Endothelial cell of umbilical vein (primary cell): Measurements from ENCODE around the gene MBNL2. TPM values are rescaled to one million over a fixed set of nuclear protein-coding genes. Genes with fewer than 3 reads are reported as not detected.
A peak's percentile ranks its signal among the peaks of the same experiment; 100 is the strongest.

Experiments
- BruUV-seq: library from RNA; stranded (reverse); fragments of 400-500 nt; replicated peaks from 2 replicates; lab custom pipeline; 2021; lab: Mats Ljungman, UMichigan
- CTCF ChIA-PET: fragments of 300-600, 350-600 bp; sonication (Branson Sonifier 250); formaldehyde crosslinking; loops from one replicate; lab custom pipeline; 2021; ENCODE audit warnings: antibody characterized with exemption, inconsistent platforms; lab: Charles Lee
- POLR2A ChIA-PET: fragments of 300-600, 350-600 bp; sonication (Branson Sonifier 250); formaldehyde crosslinking; loops from one replicate; lab custom pipeline; 2021; ENCODE audit warnings: antibody characterized with exemption, inconsistent platforms; lab: Charles Lee
- DNase-seq: peaks from one replicate; pipeline ENCODE4 v3.0.0-alpha.2; 2011; ENCODE audit warnings: low read depth, low spot score
- FAIRE-seq: peaks from 2 replicates; lab custom pipeline; 2011; peaks lifted over from hg19 to GRCh38; lab: Jason Lieb, UNC
- H2AFZ ChIP-seq: 2 replicates; pipeline ENCODE4 v1.6.0; 2012; ENCODE audit warnings: low read depth, low read length, control low read depth, inconsistent platforms
- H3K27ac ChIP-seq: 2 replicates; pipeline ENCODE4 v1.5.1; 2011; ENCODE audit warnings: low read depth, mild to moderate bottlenecking, control low read depth, low read length, moderate library complexity; ENCODE audit not compliant: insufficient read depth
- H3K27me3 ChIP-seq, 2 experiments: 2 replicates each; pipeline versions ENCODE4 v1.6.0 to v1.6.1; 2011; ENCODE audit warnings: low read length in 2 of 2, mixed read lengths in 1 of 2; ENCODE audit not compliant: control insufficient read depth in 2 of 2, insufficient read depth in 2 of 2
- H3K36me3 ChIP-seq, 2 experiments: 2 replicates in 1 of 2; 3 replicates in 1 of 2; pipeline ENCODE4 v1.5.1; 2011; ENCODE audit warnings: low read length in 2 of 2, mild to moderate bottlenecking in 1 of 2, moderate library complexity in 1 of 2; ENCODE audit not compliant: control insufficient read depth in 2 of 2, insufficient read depth in 2 of 2; ENCODE audit errors: extremely low read depth in 1 of 2
- H3K4me1 ChIP-seq: 3 replicates; pipeline ENCODE4 v1.5.1; 2011; ENCODE audit warnings: mild to moderate bottlenecking, low read length; ENCODE audit not compliant: control insufficient read depth, insufficient read depth; ENCODE audit errors: extremely low read depth
- H3K4me2 ChIP-seq: 2 replicates; pipeline ENCODE4 v1.6.1; 2011; ENCODE audit warnings: low read length, control low read depth, mixed read lengths; ENCODE audit not compliant: insufficient read depth
- H3K4me3 ChIP-seq, 3 experiments: fragments of 200-600 bp in 1 of 3; sonication (generic), shearing (Covaris generic) in 1 of 3; replicated peaks in 1 of 3; 2 replicates each; pipeline ENCODE4 v1.5.1; 2011 to 2016; ENCODE audit warnings: control low read depth in 3 of 3, low read length in 3 of 3, mild to moderate bottlenecking in 2 of 3, inconsistent platforms in 1 of 3, low read depth in 1 of 3, moderate library complexity in 1 of 3; ENCODE audit not compliant: insufficient read depth in 1 of 3
- H3K79me2 ChIP-seq: 2 replicates; pipeline ENCODE4 v1.6.0; 2012; ENCODE audit warnings: low read length, inconsistent platforms; ENCODE audit not compliant: control insufficient read depth, insufficient read depth
- H3K9ac ChIP-seq: replicated peaks from 2 replicates; pipeline ENCODE3; 2011; ENCODE audit warnings: low read length, control low read depth; ENCODE audit not compliant: insufficient read depth; ENCODE audit errors: extremely low read depth
- H3K9me1 ChIP-seq: replicated peaks from 3 replicates; pipeline ENCODE4 v1.6.0; 2011; ENCODE audit warnings: mild to moderate bottlenecking, low read length; ENCODE audit not compliant: control insufficient read depth, insufficient read depth; ENCODE audit errors: extremely low read depth
- H3K9me3 ChIP-seq: replicated peaks from 2 replicates; pipeline ENCODE4 v1.5.1; 2012; ENCODE audit warnings: low read length, inconsistent platforms; ENCODE audit not compliant: control insufficient read depth, insufficient read depth
- H4K20me1 ChIP-seq: replicated peaks from 2 replicates; pipeline ENCODE3; 2011; ENCODE audit warnings: mild to moderate bottlenecking, low read length; ENCODE audit not compliant: control insufficient read depth, insufficient read depth; ENCODE audit errors: extremely low read depth
- FOS ChIP-seq: IDR thresholded peaks from 2 replicates; pipeline ENCODE4 v1.6.1; 2011; ENCODE audit warnings: mild to moderate bottlenecking, low read length, moderate library complexity, borderline replicate concordance; ENCODE audit not compliant: insufficient read depth
- MYC ChIP-seq: IDR thresholded peaks from one replicate; pipeline ENCODE4 v1.6.1; 2011; ENCODE audit warnings: mild to moderate bottlenecking, low read depth, low read length
- dilution Hi-C: fragments of 300-500 bp; cut with MboI; formaldehyde crosslinking; loops from one replicate; pipeline ENCODE4 v1.15.0; 2019; ENCODE audit warnings: low sequenced_read_pairs; ENCODE audit not compliant: extremely low pct_ligation_motif_present
- intact Hi-C: fragments of 100-400 bp; cut with micrococcal nuclease; formaldehyde crosslinking; loops from one replicate; pipeline ENCODE4 v1.10.0; 2022
- polyA plus RNA-seq, 4 experiments: library from polyadenylated mRNA; depleted of rRNA in 3 of 4; stranded (reverse) in 3 of 4; unstranded in 1 of 4; fragments of >200 nt; gene quantifications; 2 replicates each; pipeline versions ENCODE4 v1.2.1 to v1.2.3, GENCODE V29; 2011 to 2012; ENCODE audit warnings: missing spikeins in 1 of 4
- total RNA-seq: library from RNA; stranded (reverse); gene quantifications from 2 replicates; pipeline ENCODE4 v1.2.3, GENCODE V29; 2021
- TF ChIP-seq, protein P1 (sequence below), 2 donors: IDR thresholded peaks; 1 replicate in 1 of 2; 2 replicates in 1 of 2; pipeline ENCODE4 v1.5.1; 2011; ENCODE audit warnings: low read length in 2 of 2, mild to moderate bottlenecking in 2 of 2, moderate library complexity in 2 of 2, control low read depth in 1 of 2, inconsistent platforms in 1 of 2, low read depth in 1 of 2; ENCODE audit not compliant: insufficient read depth in 1 of 2; ENCODE audit errors: extremely low read depth in 1 of 2

The MBNL2 gene
- total and polyA plus RNA-seq, 2 donors (not counting 3 experiments of a cell fraction or from before 2014, with no cell fraction given), result 32.9 to 76.5 TPM

DNA sequence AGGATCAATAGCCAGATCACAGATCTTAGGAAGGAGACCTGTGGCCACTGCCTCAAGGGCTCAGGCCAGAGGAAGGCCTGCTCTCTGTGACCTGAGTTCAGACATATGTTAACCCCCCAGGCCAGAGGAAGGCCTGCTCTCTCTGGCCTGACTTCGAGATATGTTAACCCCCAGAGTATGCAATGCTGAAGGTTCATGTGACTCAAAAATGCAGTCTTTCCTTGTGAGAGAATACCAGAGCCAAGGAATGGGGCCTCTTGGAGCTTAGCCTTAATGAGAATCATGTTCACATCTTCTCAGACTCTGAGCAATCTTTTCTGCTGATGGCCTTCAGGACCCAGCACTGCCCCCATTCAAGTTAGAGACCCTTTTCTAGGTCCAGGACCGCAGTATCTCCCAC lies 36.7 kb downstream of the MBNL2 start:
- H2AFZ ChIP-seq, result no peak overlapping the region
- peaks cover 69% of the 10 kb centered on the region for H3K79me2 ChIP-seq
- H4K20me1 ChIP-seq, result no peaks in the 10 kb centered on the region
- H3K27ac ChIP-seq, result peak overlapping the region; percentile 98
- TF ChIP-seq, protein P1, sequence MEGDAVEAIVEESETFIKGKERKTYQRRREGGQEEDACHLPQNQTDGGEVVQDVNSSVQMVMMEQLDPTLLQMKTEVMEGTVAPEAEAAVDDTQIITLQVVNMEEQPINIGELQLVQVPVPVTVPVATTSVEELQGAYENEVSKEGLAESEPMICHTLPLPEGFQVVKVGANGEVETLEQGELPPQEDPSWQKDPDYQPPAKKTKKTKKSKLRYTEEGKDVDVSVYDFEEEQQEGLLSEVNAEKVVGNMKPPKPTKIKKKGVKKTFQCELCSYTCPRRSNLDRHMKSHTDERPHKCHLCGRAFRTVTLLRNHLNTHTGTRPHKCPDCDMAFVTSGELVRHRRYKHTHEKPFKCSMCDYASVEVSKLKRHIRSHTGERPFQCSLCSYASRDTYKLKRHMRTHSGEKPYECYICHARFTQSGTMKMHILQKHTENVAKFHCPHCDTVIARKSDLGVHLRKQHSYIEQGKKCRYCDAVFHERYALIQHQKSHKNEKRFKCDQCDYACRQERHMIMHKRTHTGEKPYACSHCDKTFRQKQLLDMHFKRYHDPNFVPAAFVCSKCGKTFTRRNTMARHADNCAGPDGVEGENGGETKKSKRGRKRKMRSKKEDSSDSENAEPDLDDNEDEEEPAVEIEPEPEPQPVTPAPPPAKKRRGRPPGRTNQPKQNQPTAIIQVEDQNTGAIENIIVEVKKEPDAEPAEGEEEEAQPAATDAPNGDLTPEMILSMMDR (IDR thresholded peaks at IDR 0.05; ENCODE audit: extremely low read depth in 1 of 2, insufficient read depth in 1 of 2, low read depth in 1 of 2, low read length in 2 of 2), result no peak
- FAIRE-seq (no peak), DNase-seq (no peak)
- BruUV-seq, result no TSS peak
- no peak overlapping the region for H3K4me3 ChIP-seq
- H3K27me3 ChIP-seq, result no peaks in the 10 kb centered on the region
- ChIA-PET CTCF (interaction anchor here (1.2 to 2.6 kb wide), 2 partner anchors 14 to 149 kb away, joined by 3 to 9 read pairs; no protein-coding TSS in a partner anchor), POLR2A (no interaction called here)
- dilution Hi-C loops, result no loop called here
- peaks cover 76% of the 10 kb centered on the region for H3K4me1 ChIP-seq
- peak overlapping the region; percentile 91 for H3K9ac ChIP-seq
- no peaks in the 10 kb centered on the region for H3K9me3 ChIP-seq
- intact Hi-C loops, result loop anchor here (1.0 to 2.0 kb wide), 7 partner anchors 18 to 148 kb away; no protein-coding TSS in a partner anchor
- H3K9me1 ChIP-seq, result no peaks in the 10 kb centered on the region
- peak overlapping the region; percentile 68 for H3K4me2 ChIP-seq
- H3K36me3 ChIP-seq, result no peaks in the 10 kb centered on the region

DNA sequence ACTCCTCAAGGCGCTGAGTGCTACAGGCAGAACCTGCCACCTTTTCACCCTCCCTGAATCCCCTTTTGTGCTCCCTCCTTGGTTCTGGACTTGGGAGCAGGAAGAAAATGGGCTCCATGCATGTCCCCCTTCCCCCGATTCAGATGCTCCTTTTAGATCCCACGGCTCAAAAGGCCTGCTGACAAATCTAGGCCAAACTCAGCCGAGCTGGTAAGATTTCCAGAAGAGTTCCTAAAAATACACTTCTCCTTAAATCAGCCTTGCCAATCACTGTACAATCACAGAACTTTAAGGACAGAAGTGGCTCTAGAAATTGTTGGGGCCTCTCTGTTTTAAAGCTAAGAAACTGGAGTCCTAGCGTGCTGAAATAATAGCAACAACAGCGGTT lies 37.3 kb downstream of the MBNL2 start:
- H3K9me1 ChIP-seq, result no peaks in the 10 kb centered on the region
- H3K4me3 ChIP-seq, result no peak overlapping the region
- peaks cover 74% of the 10 kb centered on the region for H3K4me1 ChIP-seq
- dilution Hi-C loops, result no loop called here
- TSS peak; percentile 60 for BruUV-seq
- H3K27ac ChIP-seq, result peak overlapping the region; percentile 98
- H3K9ac ChIP-seq, result peak overlapping the region; percentile 91
- TF ChIP-seq, protein P1 (IDR thresholded peaks at IDR 0.05; ENCODE audit: extremely low read depth in 1 of 2, insufficient read depth in 1 of 2, low read depth in 1 of 2, low read length in 2 of 2), result no peak
- TF ChIP-seq FOS (no peak), MYC (no peak)
- no peak overlapping the region for H2AFZ ChIP-seq
- H3K4me2 ChIP-seq, result peak overlapping the region; percentile 68
- DNase-seq, result no peak
- no peaks in the 10 kb centered on the region for H3K27me3 ChIP-seq
- intact Hi-C loops, result loop anchor here (2.0 kb wide), 1 partner anchor 75 kb away; no protein-coding TSS in a partner anchor
- H3K79me2 ChIP-seq, result peaks cover 71% of the 10 kb centered on the region
- FAIRE-seq, result no peak
- no peaks in the 10 kb centered on the region for H3K9me3 ChIP-seq
- H4K20me1 ChIP-seq, result no peaks in the 10 kb centered on the region
- ChIA-PET CTCF (interaction anchor here (0.8 to 2.6 kb wide), 5 partner anchors 9 to 150 kb away, joined by 3 to 9 read pairs (median 3); no protein-coding TSS in a partner anchor), POLR2A (interaction anchor here (1.3 to 1.9 kb wide), 2 partner anchors 16 to 32 kb away, joined by 3 to 4 read pairs; no protein-coding TSS in a partner anchor)
- no peaks in the 10 kb centered on the region for H3K36me3 ChIP-seq
